HUES48 (cell line): Measurements from ENCODE around the gene NRDE2.
"Not testable (repeated sequence)": the region's sequence is repeated elsewhere in the genome, so short reads cannot be mapped to it uniquely, and the experiment has no call there.

Source experiments
- H3K27ac ChIP-seq: one replicate; pipeline ENCODE4 v1.7.0; 2013; ENCODE audit warnings: low read depth, low read length, inconsistent platforms
- H3K27me3 ChIP-seq: 2 replicates; pipeline ENCODE4 v1.6.1; 2013; ENCODE audit warnings: mild to moderate bottlenecking, low read length; ENCODE audit not compliant: control insufficient read depth, insufficient read depth
- H3K36me3 ChIP-seq: 2 replicates; pipeline ENCODE4 v1.6.1; 2013; ENCODE audit warnings: low read length; ENCODE audit not compliant: control insufficient read depth, insufficient read depth
- H3K4me1 ChIP-seq: 2 replicates; pipeline ENCODE4 v1.6.1; 2013; ENCODE audit warnings: mild to moderate bottlenecking, low read length; ENCODE audit not compliant: control insufficient read depth, insufficient read depth
- H3K4me3 ChIP-seq: 2 replicates; pipeline ENCODE4 v1.5.1; 2013; ENCODE audit warnings: mild to moderate bottlenecking, low read depth, low read length
- H3K9ac ChIP-seq: 2 replicates; pipeline ENCODE4 v1.6.1; 2013; ENCODE audit warnings: mild to moderate bottlenecking, low read depth, low read length, moderate library complexity
- H3K9me3 ChIP-seq: 2 replicates; pipeline ENCODE4 v1.6.1; 2013; ENCODE audit warnings: low read length; ENCODE audit not compliant: control insufficient read depth, insufficient read depth

NRDE2 gene

DNA sequence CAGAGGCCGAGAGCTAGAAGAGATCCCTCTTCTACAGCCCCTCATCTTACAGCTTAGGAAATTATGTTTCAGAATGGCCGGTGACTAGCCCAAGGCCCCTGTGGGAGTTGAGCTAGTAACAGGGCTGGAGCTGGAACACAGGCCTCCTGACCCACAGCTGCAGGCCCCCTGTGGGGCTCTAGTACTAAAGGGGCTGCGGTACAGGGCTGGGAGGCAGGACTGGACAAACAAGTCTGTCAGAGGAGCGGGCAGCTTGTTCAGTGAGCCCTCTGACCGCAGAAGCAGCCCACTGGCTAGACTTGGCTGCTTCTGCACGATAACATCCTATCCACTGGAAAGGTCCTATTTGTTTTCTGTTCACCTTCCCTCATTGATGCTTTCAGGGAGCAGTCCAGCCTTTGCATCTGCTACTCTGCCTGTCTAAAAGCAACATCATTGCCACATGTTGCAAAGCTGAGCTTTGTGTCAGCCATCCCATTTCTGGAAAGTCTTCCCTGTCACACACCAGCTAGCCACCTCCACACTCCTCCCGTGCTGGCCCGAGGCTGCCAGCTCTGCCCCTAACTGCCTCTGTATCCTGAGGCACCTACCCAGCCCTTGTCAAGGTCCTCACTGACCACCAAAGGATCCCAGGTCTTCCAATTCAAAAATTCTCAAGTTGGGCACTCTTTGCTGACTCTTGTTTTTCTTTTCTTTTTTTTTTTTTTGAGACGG, 65.1 kb downstream of the NRDE2 start:
- Histone ChIP-seq H3K27ac (no peak overlapping the region), H3K4me1 (no peaks in the 10 kb centered on the region)

DNA sequence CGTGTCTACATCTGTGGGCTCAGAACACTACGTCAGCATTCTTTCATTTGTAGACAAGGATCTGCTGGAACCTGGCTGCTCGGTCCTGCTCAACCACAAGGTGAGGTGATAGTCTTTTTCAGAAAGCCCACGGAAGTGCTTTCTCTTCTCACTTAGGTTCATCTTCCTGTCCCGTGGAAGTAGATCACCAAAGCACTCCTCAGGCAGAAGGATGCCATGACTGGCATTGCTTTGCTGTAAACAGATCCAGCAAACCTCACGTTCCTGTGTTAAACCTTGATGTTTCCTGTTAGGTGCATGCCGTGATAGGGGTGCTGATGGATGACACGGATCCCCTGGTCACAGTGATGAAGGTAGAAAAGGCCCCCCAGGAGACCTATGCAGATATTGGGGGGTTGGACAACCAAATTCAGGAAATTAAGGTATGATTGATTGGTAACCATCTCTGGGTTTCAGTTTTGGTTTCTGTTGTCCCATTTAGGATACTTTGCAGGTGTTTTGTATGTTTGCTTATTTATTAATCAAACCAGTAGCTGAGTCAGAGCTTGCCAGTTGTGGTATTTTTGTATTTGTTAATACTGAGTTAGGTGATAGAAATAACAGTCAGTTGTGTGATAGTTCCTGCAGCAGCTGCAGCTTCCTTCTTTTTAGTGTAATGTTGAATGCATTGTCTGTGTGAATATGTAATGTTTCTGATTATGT, 67.8 kb downstream of the NRDE2 start:
- H3K4me1 ChIP-seq, result no peaks in the 10 kb centered on the region
- H3K27me3 ChIP-seq, result no peaks in the 10 kb centered on the region
- peaks cover 87% of the 10 kb centered on the region for H3K36me3 ChIP-seq
- H3K9ac ChIP-seq, result no peak overlapping the region
- H3K9me3 ChIP-seq, result no peaks in the 10 kb centered on the region
- H3K27ac ChIP-seq, result no peak overlapping the region
- no peak overlapping the region for H3K4me3 ChIP-seq

More for the DNA sequence above, 65.1 kb downstream of the NRDE2 start:
- H3K4me3 ChIP-seq, result no peak overlapping the region
- H3K27me3 ChIP-seq, result no peaks in the 10 kb centered on the region
- H3K9me3 ChIP-seq, result no peaks in the 10 kb centered on the region
- peaks cover 90% of the 10 kb centered on the region for H3K36me3 ChIP-seq
- no peak overlapping the region for H3K9ac ChIP-seq

DNA sequence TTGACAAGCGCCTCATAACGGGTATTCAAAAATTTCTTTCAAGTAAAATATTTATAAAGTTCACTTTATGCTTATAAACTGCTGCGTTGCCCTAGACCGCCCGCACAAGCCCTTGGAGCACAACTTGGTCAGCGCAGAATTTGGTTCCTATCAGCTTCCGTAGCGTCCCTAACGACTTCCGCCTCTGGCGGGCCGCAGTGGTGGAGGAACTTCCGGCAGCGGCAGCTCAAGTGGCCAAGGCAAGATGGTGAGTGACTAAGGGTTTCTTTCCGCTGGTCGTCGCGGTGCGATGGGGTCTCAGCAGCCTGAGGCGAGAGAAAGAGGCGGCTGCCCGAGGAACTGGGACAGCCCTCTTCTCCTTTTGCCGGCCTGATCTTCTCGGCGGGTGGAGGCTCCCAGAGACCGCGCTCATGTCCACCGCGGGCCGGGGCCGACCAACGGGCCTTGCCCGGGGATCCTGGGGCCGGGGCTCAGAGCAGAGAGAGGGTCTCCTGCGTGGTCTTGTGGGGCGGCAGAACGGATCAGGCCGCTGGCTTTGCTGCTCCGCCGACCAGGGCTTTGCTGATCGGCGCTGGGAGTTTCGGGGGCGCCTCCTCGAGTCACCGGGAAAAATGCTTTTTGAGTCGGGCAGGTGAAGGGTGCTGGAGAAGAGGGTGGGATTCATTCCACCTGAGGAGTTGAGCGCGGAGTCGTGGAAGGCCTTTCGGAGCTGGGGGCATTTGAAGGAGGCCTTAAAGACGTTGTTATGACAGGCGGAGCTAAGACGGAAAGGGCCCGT, 75.2 kb downstream of the NRDE2 start, which contains the start of gene PSMC1:
Gene PSMC1 (plus strand): TSS at position 200 of the 778 bp plus-strand sequence. CDS start 45 bp downstream, at position 245.
- peak within 1 kb of the TSS; percentile 93 for H3K9ac ChIP-seq
- peak within 1 kb of the TSS; percentile 87 for H3K4me3 ChIP-seq
- H3K36me3 ChIP-seq, result peaks cover 33% of the 10 kb centered on the region
- peaks cover 3% of the 10 kb centered on the region; the same call in 1 of the 2 replicates for H3K27me3 ChIP-seq
- peaks cover 4% of the 10 kb centered on the region; the same call in 1 of the 2 replicates for H3K4me1 ChIP-seq
- H3K27ac ChIP-seq, result peak within 1 kb of the TSS; percentile 84
- no peaks in the 10 kb centered on the region for H3K9me3 ChIP-seq

DNA sequence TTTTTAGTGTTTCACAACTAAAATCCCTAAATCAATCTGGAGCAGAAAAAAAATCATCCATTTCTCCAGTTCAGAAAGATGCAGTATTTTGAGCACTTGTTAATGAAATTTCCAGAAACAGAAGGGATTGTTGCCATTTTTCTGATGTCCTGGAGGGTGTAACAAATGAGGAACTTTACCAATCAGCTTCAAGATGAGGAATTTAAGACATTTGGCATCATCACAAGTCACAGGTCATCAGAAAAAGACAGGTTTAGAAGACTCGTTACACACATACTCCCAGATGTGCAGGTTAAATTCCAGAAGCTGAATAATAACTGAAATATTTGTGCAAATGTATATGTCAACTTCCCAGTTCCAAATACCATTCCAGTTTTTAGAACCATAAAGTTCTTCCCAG, 75.9 kb downstream of the NRDE2 start:
- Histone ChIP-seq H3K4me3 (peak overlapping the region; percentile 87), H3K4me1 (peaks cover 4% of the 10 kb centered on the region; the same call in 1 of the 2 replicates), H3K36me3 (peaks cover 27% of the 10 kb centered on the region), H3K9me3 (no peaks in the 10 kb centered on the region), H3K9ac (peak overlapping the region; percentile 93; the same call in 1 of the 2 replicates), H3K27ac (peak overlapping the region; percentile 84), H3K27me3 (peaks cover 3% of the 10 kb centered on the region; the same call in 1 of the 2 replicates)

- H3K36me3 ChIP-seq, result peaks cover 8% of the 10 kb centered on the region
- no peak overlapping the region for H3K4me3 ChIP-seq
- H3K27me3 ChIP-seq, result peaks cover 3% of the 10 kb centered on the region; the same call in 1 of the 2 replicates
- H3K4me1 ChIP-seq, result peaks cover 4% of the 10 kb centered on the region; the same call in 1 of the 2 replicates
- H3K9ac ChIP-seq, result no peak overlapping the region
- H3K9me3 ChIP-seq, result no peaks in the 10 kb centered on the region; the same call in 1 of the 2 replicates
- no peak overlapping the region for H3K27ac ChIP-seq
These were observed 77.9 kb downstream of the NRDE2 start for GRCh38 chr14:90253826-90254225.

GRCh38 chr14:90248594-90248993, 83.1 kb downstream of the NRDE2 start:
- Histone ChIP-seq H3K4me3 (no peak overlapping the region), H3K9me3 (no peaks in the 10 kb centered on the region; the same call in 1 of the 2 replicates), H3K36me3 (no peaks in the 10 kb centered on the region), H3K27me3 (no peaks in the 10 kb centered on the region), H3K9ac (no peak overlapping the region), H3K4me1 (no peaks in the 10 kb centered on the region), H3K27ac (no peak overlapping the region)

DNA sequence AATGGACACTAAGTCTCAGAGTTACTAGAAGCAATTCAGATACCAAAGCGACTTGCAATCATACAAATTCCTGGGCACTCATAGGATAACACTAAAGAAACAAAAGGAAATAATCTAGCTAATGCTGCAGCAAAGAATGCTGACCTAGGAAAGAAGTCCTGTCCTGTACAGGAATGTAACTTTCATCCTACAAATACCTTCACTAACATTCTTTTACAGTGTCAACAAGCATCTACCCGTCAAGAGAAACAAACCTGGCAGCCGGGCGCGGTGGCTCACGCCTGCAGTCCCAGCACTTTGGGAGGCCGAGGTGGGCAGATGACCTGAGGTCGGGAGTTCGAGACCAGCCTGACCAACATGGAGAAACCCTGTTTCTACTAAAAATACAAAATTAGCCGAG, 84.3 kb downstream of the NRDE2 start:
- not testable (repeated sequence) for H3K4me3 ChIP-seq, H3K36me3 ChIP-seq, H3K27ac ChIP-seq, H3K4me1 ChIP-seq, H3K9me3 ChIP-seq, H3K27me3 ChIP-seq, H3K9ac ChIP-seq

- Histone ChIP-seq H3K9me3 (peaks cover 4% of the 10 kb centered on the region), H3K27me3 (no peaks in the 10 kb centered on the region), H3K9ac (no peak overlapping the region), H3K27ac (no peak overlapping the region), H3K4me3 (no peak overlapping the region), H3K36me3 (no peaks in the 10 kb centered on the region), H3K4me1 (no peaks in the 10 kb centered on the region)
These were observed 84.8 kb downstream of the NRDE2 start for GRCh38 chr14:90246936-90247335.

DNA sequence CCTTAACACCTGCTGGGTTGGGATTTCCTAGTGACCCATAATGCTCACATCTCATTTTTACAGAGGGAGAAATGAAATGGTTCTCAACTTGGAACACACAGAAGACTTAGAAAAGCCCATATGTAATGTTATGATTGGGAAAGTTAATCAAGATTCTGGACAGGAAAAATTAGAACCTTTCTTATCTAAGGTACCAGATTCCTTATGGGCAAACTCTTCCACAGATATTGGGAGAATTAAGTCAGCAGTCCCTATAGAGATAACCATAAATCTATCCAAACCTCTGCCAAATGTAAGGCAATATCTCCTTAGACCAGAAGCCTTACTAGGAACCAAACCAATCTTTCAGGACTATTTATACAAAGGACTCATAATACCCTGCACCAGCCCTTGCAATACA, 89.3 kb downstream of the NRDE2 start:
- H3K4me3 ChIP-seq, result no peak overlapping the region
- no peaks in the 10 kb centered on the region for H3K36me3 ChIP-seq
- no peaks in the 10 kb centered on the region for H3K27me3 ChIP-seq
- no peak overlapping the region for H3K9ac ChIP-seq
- peaks cover 26% of the 10 kb centered on the region for H3K9me3 ChIP-seq
- H3K27ac ChIP-seq, result no peak overlapping the region
- H3K4me1 ChIP-seq, result no peaks in the 10 kb centered on the region

DNA sequence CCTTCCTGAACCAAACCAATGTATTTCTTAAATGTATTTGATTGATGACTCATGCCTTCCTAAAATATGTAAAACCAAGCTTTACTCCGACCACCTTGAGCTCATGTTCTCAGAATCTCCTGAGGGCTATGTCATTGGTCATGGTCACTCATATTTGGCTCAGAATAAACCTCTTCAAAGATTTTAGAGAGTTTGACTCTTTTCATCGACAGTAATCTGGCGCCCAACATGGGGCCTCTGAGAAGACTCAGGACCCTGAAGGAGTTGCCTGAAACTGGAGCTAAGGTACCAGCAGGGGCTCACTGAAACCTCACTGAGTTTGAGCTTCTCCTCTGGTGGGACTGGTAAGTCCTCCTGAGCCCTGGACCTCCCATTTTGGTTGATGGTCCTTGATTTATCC, 92.6 kb downstream of the NRDE2 start:
- Histone ChIP-seq H3K9ac (no peak overlapping the region), H3K27ac (no peak overlapping the region), H3K27me3 (peaks cover 11% of the 10 kb centered on the region), H3K9me3 (peaks cover 26% of the 10 kb centered on the region), H3K4me1 (no peaks in the 10 kb centered on the region), H3K36me3 (no peaks in the 10 kb centered on the region), H3K4me3 (no peak overlapping the region)
